MM.1S (cell line): ENCODE measurements around the gene PLK5.

Source experiments
- EZH2phosphoT487 ChIP-seq: fragments of 300-600 bp; sonication (generic); IDR thresholded peaks from 2 replicates; pipeline ENCODE4 v1.6.1; 2018; ENCODE audit warnings: antibody characterized with exemption, low read length
- TF ChIP-seq, protein P1 (sequence below): fragments of 300-600 bp; sonication (generic); IDR thresholded peaks from 2 replicates; pipeline ENCODE4 v1.5.1; 2016; ENCODE audit warnings: antibody characterized with exemption, low read length, mixed read lengths

DNA sequence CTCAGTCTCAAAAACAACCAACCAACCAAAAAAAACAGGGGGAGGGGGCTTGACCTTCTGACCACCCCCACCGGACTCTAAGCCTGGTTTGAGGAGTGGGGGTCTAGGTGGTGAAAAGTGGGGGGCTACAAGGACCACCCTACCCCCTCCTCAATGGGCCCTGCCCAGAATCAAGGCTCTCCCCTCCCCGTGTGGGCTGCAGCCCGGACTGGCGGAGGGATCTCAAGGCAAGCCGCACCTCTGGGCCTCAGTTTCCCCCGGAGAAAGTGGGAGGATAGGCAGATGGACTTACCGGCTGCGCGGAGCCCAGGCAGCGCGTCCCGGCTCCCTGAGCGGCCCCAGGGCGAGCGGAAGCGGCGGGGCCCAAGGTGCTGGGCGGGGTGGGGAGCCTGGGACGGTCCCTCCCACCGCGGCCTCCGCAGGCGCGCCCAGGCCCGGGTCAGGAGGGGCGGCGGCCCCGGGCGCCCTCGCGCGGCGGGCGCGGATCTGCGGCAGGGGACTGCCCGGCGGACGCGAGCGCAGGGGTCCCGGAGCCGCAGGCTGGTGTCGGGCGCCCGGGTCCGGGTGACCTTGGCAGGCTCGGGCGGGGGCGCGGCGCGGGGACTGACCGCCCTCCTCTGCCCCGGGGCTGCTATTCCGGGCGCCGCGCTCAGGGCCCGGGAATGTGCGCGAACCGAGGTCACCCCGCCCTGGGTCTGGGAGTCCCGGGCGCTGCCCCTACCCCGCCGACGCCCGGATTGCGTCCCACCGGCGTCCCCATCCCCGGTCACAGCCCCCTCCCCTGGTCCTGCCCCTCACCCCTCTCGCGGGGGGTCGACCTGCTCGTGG is 11.0 kb upstream of the PLK5 start, which contains the start of gene ADAMTSL5:
- TF ChIP-seq, protein P1, sequence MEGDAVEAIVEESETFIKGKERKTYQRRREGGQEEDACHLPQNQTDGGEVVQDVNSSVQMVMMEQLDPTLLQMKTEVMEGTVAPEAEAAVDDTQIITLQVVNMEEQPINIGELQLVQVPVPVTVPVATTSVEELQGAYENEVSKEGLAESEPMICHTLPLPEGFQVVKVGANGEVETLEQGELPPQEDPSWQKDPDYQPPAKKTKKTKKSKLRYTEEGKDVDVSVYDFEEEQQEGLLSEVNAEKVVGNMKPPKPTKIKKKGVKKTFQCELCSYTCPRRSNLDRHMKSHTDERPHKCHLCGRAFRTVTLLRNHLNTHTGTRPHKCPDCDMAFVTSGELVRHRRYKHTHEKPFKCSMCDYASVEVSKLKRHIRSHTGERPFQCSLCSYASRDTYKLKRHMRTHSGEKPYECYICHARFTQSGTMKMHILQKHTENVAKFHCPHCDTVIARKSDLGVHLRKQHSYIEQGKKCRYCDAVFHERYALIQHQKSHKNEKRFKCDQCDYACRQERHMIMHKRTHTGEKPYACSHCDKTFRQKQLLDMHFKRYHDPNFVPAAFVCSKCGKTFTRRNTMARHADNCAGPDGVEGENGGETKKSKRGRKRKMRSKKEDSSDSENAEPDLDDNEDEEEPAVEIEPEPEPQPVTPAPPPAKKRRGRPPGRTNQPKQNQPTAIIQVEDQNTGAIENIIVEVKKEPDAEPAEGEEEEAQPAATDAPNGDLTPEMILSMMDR = no peak
- TF ChIP-seq EZH2phosphoT487 = no peak
